CD4-positive, alpha-beta T cell treated with Interleukin-21 for 1 hour (primary cell): ENCODE results near the gene LAT.
A peak's percentile ranks its signal among the peaks of the same experiment; 100 is the strongest.
"Not testable (repeated sequence)": the region's sequence is repeated elsewhere in the genome, so short reads cannot be mapped to it uniquely, and the experiment has no call there.

Source experiments
- DNase-seq: peaks from one replicate; pipeline ENCODE4 v3.0.0-alpha.2; 2020

LAT gene, protein sequence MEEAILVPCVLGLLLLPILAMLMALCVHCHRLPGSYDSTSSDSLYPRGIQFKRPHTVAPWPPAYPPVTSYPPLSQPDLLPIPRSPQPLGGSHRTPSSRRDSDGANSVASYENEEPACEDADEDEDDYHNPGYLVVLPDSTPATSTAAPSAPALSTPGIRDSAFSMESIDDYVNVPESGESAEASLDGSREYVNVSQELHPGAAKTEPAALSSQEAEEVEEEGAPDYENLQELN

DNA sequence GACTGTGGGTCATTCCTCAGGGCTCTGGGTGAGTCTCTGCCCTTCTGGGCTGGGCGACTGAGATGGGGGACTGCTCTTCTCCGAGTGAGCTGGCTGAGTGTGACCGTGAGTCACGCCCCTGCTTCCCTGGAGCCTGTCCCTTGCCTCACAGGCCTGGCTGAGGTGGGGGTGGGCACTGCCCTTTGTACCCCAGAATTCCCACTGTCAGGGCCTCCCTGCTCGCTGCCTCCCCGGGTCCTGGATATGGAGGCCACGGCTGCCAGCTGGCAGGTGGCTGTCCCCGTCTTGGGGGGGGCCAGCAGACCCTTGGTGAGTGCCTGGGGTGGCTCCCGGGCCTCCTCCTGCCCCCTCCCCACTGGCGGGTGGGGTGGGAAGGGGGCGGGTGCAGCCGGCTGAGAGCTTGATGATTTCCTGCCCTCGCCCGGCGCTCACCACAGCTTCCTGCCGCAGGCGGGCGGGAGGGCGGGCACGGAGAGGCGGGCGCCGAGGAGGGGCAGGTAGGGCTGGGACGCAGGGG is at the start of gene LAT:
Gene LAT (plus strand): TSS at position 434 of the 517 bp plus-strand sequence. CDS start 366 bp downstream, outside the sequence.
- DNase-seq, result peak; percentile 80

DNA sequence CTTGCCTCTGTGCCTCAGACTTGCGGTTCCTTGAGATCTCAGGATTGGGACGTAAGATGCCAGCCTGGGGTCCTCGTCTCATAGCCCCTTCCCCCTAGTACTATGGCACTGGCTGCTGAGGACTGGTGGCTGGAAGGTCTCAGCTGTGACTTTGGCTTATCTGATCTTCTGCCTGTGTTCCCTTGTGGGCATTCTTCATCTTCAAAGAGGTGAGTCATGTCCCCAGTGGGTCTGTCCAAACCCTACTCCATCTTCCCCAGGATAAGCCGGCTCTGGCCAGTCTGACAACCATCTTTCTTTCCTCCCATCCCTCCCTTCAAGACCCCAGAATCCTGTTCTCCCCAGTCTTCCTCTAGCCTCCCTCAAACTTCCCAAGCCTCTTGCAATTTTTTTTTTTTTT is 49.5 kb upstream of the LAT start:
- no peak for DNase-seq

DNA sequence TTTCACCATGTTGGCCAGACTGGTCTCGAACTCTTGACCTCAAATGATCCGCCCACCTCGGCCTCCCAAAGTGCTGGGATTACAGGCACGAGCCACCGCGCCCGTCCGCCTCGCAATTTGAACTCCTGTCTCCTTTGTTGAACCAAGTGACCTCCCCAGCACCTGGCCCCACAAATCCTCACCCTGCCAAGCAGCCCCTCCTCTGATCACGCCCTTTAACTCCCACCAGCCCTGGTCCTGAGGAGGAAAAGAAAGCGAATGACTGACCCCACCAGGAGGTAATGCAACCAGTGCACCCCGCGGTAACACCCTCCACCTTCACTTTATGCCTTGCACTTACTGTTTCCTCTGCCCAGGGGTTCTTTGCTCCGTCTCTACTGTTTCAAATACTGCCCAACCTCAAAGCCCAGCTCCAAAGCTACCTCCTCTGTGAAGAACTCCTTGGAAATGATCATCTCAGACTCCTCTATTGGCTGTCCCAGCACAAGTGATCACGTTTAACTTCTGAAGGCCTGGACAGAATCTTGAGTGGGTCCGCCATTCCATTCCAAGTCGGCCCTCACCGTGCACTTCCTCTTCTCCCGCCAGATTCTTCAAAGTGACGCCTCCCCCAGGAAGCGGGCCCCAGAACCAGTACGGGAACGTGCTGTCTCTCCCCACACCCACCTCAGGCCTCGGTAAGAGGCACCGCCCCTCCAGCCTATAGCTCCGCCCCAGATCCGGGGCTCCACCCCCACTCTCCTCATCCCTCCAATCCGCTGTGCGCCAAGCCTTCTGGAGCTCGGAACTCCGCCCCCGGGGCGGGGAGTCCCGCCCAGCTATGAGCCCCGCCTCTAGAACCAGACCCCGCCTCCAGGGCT is 48.7 kb upstream of the LAT start:
- DNase-seq, result peak; percentile 88

DNA sequence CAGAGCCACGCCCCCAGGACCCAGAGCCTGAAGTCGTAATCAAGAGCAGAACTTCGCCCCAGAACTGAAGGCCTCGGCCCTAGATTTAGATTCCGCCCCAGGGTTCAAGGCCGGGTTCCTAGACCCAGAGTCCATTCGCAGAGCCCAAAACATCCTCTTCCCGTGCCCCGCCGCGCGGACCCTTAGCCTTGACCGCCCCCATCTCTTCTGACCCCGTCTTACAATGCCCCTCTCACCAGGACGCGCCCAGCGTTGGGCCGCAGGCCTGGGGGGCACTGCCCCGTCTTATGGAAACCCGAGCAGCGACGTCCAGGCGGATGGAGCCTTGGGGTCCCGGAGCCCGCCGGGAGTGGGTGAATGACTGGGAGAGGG is 48.1 kb upstream of the LAT start:
- no peak for DNase-seq

DNA sequence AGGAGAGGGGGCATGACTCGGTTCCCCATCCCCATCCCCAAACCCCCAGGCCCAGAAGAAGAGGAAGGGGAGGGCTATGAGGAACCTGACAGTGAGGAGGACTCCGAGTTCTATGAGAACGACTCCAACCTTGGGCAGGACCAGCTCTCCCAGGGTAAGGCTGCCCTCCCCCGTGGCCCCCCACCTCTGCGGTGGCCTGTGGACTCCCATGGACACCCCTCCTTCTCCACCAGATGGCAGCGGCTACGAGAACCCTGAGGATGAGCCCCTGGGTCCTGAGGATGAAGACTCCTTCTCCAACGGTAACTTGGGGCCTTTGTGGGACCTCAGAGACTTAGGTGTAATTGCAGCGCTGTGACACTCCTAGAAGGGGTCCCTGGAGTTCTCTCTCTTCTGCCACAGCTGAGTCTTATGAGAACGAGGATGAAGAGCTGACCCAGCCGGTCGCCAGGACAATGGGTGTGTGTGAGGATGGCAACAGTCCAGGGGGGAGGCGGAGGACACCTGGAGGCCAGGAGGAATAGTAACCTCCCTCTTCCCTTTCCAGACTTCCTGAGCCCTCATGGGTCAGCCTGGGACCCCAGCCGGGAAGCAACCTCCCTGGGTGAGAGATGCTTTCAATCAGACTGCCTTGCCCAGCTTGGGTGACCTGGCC is 47.5 kb upstream of the LAT start:
- no peak for DNase-seq

DNA sequence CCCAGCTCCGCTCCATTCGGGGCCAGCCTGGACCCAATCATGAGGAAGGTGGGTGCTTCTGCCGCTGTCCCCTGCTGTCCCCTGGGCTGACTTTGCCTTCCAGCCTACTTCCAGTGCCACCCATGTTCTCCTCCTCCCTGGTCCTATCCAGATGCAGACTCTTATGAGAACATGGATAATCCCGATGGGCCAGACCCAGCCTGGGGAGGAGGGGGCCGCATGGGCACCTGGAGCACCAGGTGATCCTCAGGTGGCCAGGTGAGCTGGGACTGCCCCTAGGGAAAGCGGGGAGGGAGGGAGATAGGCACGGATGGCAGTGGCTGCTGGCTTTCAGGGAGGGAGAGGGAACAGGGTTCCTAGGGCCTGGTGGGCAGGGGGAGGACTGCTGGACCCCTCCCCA is 46.1 kb upstream of the LAT start:
- no peak for DNase-seq

DNA sequence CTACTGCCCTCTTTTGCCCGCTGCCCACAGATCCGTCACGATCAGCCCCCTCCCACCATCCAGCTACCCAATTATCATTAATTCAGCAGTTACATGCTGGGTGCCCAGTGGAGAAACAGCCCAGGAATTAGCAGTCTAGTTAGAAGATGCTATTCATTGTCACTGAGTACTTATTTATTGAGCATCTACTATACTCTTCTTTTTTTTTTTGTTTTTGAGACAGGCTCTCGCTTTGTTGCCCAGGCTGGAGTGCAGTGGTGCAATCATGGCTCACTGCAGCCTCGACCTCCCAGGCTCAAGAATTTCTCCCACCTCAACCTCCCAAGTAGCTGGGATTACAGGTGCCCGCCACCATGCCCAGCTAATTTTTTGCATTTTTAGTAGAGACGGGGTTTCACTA is 45.0 kb upstream of the LAT start:
- DNase-seq, result not testable (repeated sequence)

DNA sequence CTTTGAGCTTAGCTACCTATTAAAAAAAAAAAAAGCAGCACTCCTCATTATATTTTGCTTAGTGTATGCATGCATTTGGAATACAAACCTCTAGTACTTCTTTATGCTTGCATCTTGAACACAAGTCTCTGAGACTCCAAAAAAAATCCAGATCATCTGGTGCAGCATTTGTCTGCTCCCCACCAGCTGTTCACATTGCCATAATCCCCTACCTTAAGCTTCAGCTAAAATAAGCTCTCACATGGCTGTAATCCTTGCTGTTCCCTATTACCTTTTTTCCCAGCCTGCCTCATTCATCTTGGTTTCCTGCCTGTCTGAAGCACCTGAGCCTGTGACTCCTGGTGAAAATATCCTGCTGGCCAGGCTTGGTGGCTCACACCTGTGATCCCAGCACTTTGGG is 41.6 kb upstream of the LAT start:
- no peak for DNase-seq

DNA sequence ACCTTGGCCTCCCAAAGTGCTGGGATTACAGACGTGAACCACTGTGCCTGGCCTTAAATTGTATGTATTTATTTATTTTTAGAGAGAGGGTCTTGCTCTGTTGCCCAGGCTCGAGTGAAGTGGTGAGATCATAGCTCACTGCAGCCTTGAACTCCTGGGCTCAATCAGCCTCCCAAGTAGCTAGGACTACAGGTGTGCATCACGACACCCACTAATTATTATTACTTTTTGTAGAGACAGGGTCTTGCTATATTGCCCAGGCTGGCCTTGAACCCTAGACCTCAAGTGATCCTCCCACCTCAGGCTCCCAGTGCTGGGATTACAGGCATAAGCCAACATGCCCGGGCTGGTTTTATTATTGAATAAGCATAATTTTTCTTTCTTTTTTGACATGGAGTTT is 38.2 kb upstream of the LAT start:
- no peak for DNase-seq

DNA sequence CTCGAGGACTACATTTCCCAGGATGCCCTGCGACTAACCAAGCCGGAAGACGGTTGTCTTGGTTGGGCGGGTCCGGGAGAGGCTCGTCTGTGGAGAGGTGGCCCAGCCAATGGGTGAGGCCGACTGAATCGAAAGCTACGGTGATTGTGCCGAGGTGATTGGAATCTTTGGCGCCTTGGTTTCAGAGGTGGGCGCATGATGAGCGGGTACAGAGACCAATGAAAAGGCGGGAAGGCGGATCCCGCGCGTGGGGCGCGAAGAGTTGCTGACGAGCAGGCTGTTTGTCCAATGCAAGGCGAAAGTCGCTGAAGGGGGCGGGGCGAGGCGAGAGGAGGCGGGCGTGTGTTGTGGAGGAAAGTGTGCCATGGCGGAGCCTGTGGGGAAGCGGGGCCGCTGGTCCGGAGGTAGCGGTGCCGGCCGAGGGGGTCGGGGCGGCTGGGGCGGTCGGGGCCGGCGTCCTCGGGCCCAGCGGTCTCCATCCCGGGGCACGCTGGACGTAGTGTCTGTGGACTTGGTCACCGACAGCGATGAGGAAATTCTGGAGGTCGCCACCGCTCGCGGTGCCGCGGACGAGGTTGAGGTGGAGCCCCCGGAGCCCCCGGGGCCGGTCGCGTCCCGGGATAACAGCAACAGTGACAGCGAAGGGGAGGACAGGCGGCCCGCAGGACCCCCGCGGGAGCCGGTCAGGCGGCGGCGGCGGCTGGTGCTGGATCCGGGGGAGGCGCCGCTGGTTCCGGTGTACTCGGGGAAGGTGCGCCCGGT is 34.0 kb upstream of the LAT start, which contains the start of gene NFATC2IP:
Gene NFATC2IP (plus strand): TSS at position 290 of the 762 bp plus-strand sequence. CDS start 75 bp downstream, at position 365.
- DNase-seq, result peak; percentile 100

DNA sequence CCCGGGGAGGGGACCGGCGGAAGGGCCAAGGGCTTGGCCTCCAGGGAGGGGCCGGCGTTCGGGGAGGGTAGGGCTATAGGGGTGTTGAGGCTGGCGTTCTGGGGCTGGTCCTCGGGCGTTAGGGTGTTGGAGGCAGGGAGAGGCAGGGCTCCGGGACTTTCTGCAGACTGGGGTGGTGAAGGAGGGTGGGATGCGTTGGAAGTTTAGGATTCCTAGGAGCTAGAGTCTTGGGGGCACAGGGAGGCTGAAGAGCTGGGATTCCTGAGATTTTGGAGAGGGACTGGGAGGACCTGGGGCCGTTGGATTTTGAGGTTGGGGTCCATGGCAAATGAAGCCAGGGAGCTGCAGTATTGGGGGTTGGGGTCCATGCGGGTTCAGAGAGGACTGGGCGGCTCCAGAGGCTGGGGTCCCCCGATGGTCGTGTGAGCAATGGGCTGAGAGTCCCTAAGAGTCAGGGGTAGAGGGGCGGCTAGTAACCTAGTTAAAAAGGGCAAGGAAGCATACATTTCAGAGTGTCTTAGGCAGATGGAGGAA is 33.4 kb upstream of the LAT start:
- no peak for DNase-seq

DNA sequence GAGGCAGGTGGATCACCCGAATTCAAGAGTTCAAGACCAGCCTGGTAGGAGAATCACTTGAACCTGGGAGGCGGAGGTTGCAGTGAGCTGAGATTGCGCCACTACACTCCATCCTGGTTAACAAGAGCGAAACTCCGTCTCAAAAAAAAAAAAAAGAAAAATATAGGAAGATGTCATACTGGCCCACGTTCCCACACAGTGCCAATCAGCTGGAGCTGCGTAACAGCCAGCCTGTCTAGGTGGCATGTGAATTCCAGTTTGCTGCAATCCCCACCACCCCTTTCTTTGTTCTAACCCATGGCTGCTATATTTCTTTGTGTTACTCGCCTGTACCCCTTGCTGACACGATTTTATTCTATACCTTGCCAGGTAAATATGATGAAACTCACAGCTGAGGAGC is 26.6 kb upstream of the LAT start:
- DNase-seq, result no peak

DNA sequence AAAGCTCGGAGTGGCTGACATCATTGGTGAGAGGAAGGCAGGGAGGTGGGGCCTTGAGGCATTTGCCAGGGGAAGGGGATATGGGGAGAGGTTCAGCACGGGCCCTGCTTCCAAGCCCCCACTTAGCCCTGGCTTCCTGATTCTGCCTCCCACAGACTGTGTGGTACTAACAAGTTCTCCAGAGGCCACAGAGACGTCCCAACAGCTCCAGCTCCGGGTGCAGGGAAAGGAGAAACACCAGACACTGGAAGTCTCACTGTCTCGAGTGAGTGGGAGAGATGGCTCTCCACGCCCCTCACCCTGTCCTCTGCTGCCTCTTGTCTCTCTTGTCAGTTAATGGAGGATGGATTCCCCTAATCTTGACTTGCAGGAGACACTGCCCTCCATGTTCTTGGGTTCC is 26.0 kb upstream of the LAT start:
- DNase-seq, result no peak

DNA sequence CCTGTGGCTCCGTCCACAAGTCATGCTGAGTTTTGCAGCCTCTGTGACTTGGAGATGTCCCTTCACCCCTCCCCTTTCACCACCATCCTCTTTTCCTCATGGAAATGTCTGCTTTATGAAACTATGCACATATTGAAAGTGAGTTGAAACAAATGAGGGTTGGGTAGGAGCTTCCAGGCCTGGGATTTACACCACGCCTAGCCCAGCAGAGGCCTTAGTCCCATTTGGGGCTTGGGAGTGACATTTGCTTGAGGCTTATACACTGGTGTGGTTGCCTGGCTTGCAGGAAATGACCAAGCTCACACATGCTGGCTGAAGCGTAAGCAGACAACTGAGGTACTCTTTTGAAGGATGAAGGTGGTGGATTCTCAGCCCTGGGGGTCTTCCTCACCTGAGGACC is 20.8 kb upstream of the LAT start:
- DNase-seq, result no peak

DNA sequence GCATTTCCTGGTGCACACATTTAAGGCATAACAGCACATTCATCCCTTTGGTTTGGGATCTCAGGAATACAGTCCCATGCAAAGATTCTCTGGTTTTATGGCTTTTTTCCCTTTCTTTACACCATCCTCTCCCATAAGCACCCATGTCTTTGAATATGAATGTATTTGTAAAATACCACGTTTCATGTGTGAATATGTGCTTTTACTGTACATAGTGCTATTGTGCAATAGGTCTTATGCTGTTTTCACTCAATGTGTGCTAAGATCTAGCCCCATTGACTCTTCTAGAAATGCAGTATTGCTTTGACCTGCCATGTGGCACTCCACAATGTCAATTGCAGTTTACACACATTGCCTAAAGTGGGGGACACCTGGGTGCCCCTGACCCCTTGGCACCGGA is 20.4 kb upstream of the LAT start:
- DNase-seq, result no peak

DNA sequence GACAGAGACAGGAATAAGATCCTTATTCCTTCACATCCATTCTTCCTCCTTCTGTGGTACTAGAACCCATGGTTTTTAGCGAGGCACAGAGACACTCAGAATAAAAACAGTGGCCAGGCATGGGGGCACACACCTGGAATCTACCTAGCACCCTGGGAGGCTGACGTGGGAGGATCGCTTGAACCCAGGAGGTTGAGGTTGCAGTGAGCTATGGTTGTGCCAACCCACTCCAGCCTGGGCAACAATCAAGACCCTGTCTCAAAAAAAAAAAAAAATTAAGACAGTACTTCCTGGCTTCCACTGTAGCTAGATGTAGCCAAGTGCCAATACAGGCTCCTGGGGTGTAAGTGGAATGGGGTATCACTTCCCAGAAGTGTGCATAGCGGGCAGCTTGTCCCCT is 17.7 kb upstream of the LAT start:
- no peak for DNase-seq

DNA sequence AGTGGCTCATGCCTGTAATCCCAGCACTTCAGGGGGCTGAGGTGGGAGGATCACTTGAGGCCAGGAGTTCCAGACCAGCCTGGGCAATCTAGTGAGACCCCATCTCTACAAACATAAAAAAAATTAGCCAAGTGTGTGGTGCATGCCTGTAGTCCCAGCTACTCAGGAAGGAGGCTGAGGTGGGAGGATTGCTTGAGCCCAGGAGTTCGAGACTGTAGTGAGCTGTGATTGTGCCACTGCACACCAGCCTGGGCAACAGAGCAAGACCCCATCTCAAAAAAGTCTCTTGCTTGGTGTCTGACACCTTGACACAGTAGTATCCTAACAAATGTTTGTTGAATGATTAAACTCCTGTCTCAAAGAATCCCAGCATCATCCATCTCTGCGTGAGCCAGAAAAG is 15.2 kb upstream of the LAT start:
- not testable (repeated sequence) for DNase-seq

DNA sequence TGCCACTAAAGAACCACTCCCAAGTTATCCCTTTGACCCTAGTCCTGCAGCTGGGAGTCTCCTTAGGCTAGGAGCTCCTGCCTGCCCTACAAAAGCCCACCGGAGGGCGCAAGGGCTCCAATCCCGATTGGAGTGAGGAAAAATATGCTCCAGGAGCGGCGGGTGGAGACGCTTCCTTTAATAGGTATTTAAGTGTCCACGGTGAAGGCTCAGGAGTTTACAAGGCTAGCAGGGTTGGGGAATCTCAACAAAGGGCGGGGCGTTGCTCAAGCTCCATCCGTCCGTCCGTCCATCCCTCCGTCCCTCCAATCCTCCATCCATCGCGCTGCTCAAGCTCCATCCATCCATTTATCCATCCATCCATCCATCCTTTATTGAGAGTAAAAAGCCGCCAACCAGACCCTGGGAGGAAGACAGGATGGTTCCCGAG is 10.8 kb upstream of the LAT start:
- peak; percentile 21 for DNase-seq

DNA sequence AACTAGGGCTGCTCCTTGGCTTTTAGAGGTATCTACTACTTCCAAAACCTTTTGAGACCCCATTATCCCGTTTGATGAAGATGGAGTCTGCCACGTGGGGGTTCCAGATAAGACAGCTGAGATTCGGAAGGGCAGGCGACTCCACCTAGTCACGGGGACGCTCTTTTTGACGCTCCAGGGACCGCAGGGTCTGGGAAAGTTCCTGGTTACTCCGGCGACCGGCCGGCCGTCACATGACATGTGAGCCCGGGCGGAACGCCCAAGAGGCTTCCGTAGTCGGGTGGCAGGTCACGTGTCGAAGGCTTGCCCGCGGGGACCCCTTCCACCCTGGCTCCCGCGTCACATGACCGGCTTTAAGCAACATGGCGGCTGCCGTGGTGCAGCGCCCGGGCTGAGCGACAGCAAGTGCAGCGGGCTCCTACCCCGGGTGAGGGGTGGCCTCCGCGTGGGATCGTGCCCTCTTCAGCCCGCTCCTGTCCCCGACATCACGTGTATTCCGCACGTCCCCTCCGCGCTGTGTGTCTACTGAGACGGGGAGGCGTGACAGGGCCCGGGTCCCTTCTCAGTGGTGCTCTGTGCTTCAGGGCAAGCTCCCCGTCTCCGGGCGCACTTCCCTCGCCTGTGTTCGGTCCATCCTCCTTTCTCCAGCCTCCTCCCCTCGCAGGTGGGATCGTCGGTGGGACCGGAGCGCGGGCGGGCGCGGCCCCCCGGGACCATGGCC is 10.3 kb upstream of the LAT start, which contains the start of gene SPNS1:
Gene SPNS1 (plus strand): TSS at position 342 of the 721 bp plus-strand sequence. CDS start 374 bp downstream, at position 716.
- DNase-seq, result peak; percentile 92

DNA sequence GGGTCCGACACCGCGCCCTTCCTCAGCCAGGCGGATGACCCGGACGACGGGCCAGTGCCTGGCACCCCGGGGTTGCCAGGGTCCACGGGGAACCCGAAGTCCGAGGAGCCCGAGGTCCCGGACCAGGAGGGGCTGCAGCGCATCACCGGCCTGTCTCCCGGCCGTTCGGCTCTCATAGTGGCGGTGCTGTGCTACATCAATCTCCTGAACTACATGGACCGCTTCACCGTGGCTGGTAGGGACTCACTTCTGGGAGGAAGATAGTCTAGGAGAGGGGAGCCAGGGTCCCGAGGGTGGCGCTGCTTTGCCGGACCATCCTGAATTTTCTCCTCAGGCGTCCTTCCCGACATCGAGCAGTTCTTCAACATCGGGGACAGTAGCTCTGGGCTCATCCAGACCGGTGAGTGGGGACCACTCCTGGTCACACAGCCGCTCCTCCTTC is 9.7 kb upstream of the LAT start:
- no peak for DNase-seq
